ENCODE measurements around the gene PPP1R9B. TPM values are rescaled to one million over a fixed set of nuclear protein-coding genes. Genes with fewer than 3 reads are reported as not detected.

PPP1R9B gene
- total RNA-seq, 1 donor from 2014 or later: 63.5 TPM

Other genes with a start within 250 kb of the PPP1R9B start
- gene DLX4, start 181.5 kb downstream of the PPP1R9B start, total RNA-seq: not detected
- gene DLX3, start 155.5 kb downstream of the PPP1R9B start, total RNA-seq: 1.6 TPM
- 222 TPM for gene ITGA3, start 94.6 kb downstream of the PPP1R9B start, total RNA-seq
- gene PDK2, start 55.3 kb downstream of the PPP1R9B start, total RNA-seq: 73.5 TPM
- 3.2 TPM for gene SAMD14, start 20.5 kb downstream of the PPP1R9B start, total RNA-seq
- 78.5 TPM for gene SGCA, start 15.3 kb upstream of the PPP1R9B start, total RNA-seq
- gene COL1A1, start 51.0 kb upstream of the PPP1R9B start, total RNA-seq: 547 TPM
- not detected for gene TMEM92, start 123.8 kb upstream of the PPP1R9B start, total RNA-seq
- 51.3 TPM for gene XYLT2, start 195.4 kb upstream of the PPP1R9B start, total RNA-seq
- 28.9 TPM for gene MRPL27, start 222.5 kb upstream of the PPP1R9B start, total RNA-seq
- not detected for gene EME1, start 222.6 kb upstream of the PPP1R9B start, total RNA-seq
- gene LRRC59, start 246.8 kb upstream of the PPP1R9B start, total RNA-seq: 91.9 TPM